BJ (cell line): Measurements from ENCODE around the gene ARIH1. TPM values are rescaled to one million over a fixed set of nuclear protein-coding genes. Genes with fewer than 3 reads are reported as not detected.

Experiments used
- polyA plus RNA-seq: library from polyadenylated mRNA; depleted of rRNA; stranded (reverse); fragments of >200 nt; gene quantifications from 2 replicates; pipeline ENCODE4 v1.2.3, GENCODE V29; 2011; rRNA removed

The ARIH1 gene
- polyA plus RNA-seq, 1 experiment, result 46.0 TPM

Other genes starting within 250 kb of the ARIH1 start
- gene PKM, start 243.1 kb upstream of the ARIH1 start, polyA plus RNA-seq, result 2,101 and 2,533 TPM in 2 replicates
- 69.7 and 73.4 TPM in 2 replicates for gene PARP6, start 201.8 kb upstream of the ARIH1 start, polyA plus RNA-seq
- 0.12 and 0.16 TPM in 2 replicates for gene CELF6, start 154.2 kb upstream of the ARIH1 start, polyA plus RNA-seq
- gene HEXA, start 98.3 kb upstream of the ARIH1 start, polyA plus RNA-seq, result 221 and 272 TPM in 2 replicates
- not detected in 2 replicates for gene TMEM202, start 76.0 kb upstream of the ARIH1 start, polyA plus RNA-seq
- not detected in 2 replicates for gene GOLGA6B, start 180.4 kb downstream of the ARIH1 start, polyA plus RNA-seq
- not detected in 2 replicates for gene HIGD2B, start 211.9 kb downstream of the ARIH1 start, polyA plus RNA-seq
- 22.2 and 24.9 TPM in 2 replicates for gene BBS4, start 211.9 kb downstream of the ARIH1 start, polyA plus RNA-seq